ENCODE results near the gene NTHL1. TPM values are rescaled to one million over a fixed set of nuclear protein-coding genes. Genes with fewer than 3 reads are reported as not detected.

NTHL1 gene
- total and polyA plus RNA-seq, 2 experiments from 2014 or later, result 84.6 to 87.9 TPM

DNA sequence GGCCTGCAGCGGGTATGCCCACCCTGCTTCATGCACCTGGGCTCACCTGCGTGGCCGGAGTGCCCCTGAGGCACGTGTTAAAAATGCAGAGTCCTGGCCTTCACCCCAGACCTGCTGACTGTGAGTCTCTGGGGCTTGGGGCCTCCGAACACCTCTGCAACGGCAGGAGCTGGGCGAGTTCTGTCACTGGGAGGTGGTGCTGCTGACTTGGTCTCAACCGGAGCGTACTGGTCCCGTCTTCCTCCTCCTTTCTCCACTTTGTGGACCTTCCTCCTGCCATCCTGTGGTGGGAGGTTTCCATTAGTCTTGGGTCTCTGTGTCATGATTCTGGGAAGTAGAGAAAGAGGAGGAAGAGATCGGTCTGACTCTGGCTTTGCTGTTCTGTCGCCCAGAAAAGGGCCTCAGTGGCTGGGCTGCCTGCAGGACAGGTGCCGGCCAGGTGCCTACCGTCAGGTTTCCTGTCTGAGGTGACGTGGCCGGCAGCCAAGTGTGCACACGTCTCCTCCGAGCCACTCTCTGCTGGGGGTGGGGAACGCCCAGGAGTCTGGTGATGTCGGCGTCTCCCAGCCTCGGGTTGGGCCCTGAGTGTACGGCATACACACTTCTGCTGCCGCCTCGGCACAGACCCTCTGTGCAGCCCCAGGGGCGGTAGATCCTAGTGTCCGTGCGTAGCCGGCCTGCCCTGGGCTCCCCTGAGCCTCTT, 7.1 kb upstream of the NTHL1 start:
- Histone ChIP-seq H3K4me2 (no peak overlapping the region), H3K79me2 (replicated peaks; ENCODE audit: insufficient read depth) (no peaks in the 10 kb centered on the region), H3K4me1 (ENCODE audit: insufficient read depth) (no peaks in the 10 kb centered on the region), H4K20me1 (replicated peaks; ENCODE audit: insufficient read depth) (no peaks in the 10 kb centered on the region), H3F3A (replicated peaks; ENCODE audit: low read depth) (no peaks in the 10 kb centered on the region), H3K27me3 (ENCODE audit: insufficient read depth) (no peaks in the 10 kb centered on the region), H3K27ac (ENCODE audit: low read depth) (no peak overlapping the region), H3K36me3 (ENCODE audit: insufficient read depth) (no peaks in the 10 kb centered on the region; the same call in 1 of the 2 replicates), H2AFZ (no peak overlapping the region), H3K9me2 (ENCODE audit: insufficient read depth) (no peaks in the 10 kb centered on the region), H3K4me3 (no peak overlapping the region)
- Mint-ChIP-seq H3K36me3 (ENCODE audit: low read depth) (peaks cover 23% of the 10 kb centered on the region), H3K4me1 (no peaks in the 10 kb centered on the region), H3K27me3 (ENCODE audit: insufficient read depth, low read depth, poor library complexity) (peaks cover 5% of the 10 kb centered on the region), H3K4me3 (no peak overlapping the region), H3K27ac (no peak overlapping the region), H3K9me3 (no peaks in the 10 kb centered on the region)
- no peak for DNase-seq (ENCODE audit: low spot score)
- TF ChIP-seq ZNF331 (CRISPR knock-in tag; IDR thresholded peaks at IDR 0.05; ENCODE audit: low read depth) (no peak), ZNF114 (CRISPR knock-in tag; IDR thresholded peaks at IDR 0.05) (no peak), NANOG (IDR thresholded peaks at IDR 0.05; ENCODE audit: borderline replicate concordance) (no peak), EZH2phosphoT487 (IDR thresholded peaks at IDR 0.05; ENCODE audit: unreplicated experiment) (no peak), CTCF (conservative IDR thresholded peaks at IDR 0.05; ENCODE audit: low read depth in 2 of 2) (no peak), JUNB (IDR thresholded peaks at IDR 0.05; ENCODE audit: unreplicated experiment) (no peak), CREB1 (CRISPR knock-in tag; IDR thresholded peaks at IDR 0.05; ENCODE audit: low read depth) (no peak), POLR2AphosphoS5 (IDR thresholded peaks at IDR 0.05; ENCODE audit: low read depth) (no peak), EZH2 (IDR thresholded peaks at IDR 0.05; ENCODE audit: low read depth, unreplicated experiment) (no peak), STAT1 (IDR thresholded peaks at IDR 0.05; ENCODE audit: unreplicated experiment) (no peak)
- TF ChIP-seq, protein P1, sequence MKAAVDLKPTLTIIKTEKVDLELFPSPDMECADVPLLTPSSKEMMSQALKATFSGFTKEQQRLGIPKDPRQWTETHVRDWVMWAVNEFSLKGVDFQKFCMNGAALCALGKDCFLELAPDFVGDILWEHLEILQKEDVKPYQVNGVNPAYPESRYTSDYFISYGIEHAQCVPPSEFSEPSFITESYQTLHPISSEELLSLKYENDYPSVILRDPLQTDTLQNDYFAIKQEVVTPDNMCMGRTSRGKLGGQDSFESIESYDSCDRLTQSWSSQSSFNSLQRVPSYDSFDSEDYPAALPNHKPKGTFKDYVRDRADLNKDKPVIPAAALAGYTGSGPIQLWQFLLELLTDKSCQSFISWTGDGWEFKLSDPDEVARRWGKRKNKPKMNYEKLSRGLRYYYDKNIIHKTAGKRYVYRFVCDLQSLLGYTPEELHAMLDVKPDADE (IDR thresholded peaks at IDR 0.05), result no peak
- TF ChIP-seq, protein P2, sequence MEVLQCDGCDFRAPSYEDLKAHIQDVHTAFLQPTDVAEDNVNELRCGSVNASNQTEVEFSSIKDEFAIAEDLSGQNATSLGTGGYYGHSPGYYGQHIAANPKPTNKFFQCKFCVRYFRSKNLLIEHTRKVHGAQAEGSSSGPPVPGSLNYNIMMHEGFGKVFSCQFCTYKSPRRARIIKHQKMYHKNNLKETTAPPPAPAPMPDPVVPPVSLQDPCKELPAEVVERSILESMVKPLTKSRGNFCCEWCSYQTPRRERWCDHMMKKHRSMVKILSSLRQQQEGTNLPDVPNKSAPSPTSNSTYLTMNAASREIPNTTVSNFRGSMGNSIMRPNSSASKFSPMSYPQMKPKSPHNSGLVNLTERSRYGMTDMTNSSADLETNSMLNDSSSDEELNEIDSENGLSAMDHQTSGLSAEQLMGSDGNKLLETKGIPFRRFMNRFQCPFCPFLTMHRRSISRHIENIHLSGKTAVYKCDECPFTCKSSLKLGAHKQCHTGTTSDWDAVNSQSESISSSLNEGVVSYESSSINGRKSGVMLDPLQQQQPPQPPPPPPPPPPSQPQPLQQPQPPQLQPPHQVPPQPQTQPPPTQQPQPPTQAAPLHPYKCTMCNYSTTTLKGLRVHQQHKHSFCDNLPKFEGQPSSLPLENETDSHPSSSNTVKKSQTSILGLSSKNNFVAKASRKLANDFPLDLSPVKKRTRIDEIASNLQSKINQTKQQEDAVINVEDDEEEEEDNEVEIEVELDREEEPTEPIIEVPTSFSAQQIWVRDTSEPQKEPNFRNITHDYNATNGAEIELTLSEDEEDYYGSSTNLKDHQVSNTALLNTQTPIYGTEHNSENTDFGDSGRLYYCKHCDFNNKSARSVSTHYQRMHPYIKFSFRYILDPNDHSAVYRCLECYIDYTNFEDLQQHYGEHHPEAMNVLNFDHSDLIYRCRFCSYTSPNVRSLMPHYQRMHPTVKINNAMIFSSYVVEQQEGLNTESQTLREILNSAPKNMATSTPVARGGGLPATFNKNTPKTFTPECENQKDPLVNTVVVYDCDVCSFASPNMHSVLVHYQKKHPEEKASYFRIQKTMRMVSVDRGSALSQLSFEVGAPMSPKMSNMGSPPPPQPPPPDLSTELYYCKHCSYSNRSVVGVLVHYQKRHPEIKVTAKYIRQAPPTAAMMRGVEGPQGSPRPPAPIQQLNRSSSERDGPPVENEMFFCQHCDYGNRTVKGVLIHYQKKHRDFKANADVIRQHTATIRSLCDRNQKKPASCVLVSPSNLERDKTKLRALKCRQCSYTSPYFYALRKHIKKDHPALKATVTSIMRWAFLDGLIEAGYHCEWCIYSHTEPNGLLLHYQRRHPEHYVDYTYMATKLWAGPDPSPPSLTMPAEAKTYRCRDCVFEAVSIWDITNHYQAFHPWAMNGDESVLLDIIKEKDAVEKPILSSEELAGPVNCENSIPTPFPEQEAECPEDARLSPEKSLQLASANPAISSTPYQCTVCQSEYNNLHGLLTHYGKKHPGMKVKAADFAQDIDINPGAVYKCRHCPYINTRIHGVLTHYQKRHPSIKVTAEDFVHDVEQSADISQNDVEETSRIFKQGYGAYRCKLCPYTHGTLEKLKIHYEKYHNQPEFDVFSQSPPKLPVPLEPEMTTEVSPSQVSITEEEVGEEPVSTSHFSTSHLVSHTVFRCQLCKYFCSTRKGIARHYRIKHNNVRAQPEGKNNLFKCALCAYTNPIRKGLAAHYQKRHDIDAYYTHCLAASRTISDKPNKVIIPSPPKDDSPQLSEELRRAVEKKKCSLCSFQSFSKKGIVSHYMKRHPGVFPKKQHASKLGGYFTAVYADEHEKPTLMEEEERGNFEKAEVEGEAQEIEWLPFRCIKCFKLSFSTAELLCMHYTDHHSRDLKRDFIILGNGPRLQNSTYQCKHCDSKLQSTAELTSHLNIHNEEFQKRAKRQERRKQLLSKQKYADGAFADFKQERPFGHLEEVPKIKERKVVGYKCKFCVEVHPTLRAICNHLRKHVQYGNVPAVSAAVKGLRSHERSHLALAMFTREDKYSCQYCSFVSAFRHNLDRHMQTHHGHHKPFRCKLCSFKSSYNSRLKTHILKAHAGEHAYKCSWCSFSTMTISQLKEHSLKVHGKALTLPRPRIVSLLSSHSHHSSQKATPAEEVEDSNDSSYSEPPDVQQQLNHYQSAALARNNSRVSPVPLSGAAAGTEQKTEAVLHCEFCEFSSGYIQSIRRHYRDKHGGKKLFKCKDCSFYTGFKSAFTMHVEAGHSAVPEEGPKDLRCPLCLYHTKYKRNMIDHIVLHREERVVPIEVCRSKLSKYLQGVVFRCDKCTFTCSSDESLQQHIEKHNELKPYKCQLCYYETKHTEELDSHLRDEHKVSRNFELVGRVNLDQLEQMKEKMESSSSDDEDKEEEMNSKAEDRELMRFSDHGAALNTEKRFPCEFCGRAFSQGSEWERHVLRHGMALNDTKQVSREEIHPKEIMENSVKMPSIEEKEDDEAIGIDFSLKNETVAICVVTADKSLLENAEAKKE (CRISPR knock-in tag; IDR thresholded peaks at IDR 0.05), result no peak
- ATAC-seq, result no peak

Data from GM23338 (cell line).